ENCODE measurements around the gene PTTG2. TPM values are rescaled to one million over a fixed set of nuclear protein-coding genes. Genes with fewer than 3 reads are reported as not detected.

The PTTG2 gene
- total RNA-seq, 1 donor from 2014 or later: 1.1 TPM

DNA sequence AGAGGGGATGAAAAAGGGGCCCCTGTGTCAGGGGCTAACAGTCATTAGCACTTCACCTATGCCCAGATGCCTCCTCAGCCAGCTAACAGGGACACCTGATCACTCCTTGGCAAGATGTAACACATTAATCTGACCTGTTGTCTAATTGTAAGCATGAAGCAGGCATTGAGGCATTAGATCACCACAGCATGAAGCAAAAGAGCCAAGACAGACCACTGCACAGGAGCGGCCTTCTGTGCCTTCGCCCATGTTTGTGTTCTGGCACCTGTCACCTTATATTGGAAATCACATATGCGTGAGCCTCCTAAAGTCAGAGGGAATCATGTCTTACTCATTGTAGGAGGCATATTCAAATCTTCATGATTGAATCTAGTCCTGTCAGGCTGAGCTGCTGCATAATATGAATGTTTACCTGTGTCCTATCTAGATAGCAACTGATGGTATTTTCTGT is 48.4 kb downstream of the PTTG2 start:
- DNase-seq (ENCODE audit: low spot score): no peak

GRCh38 chr4:38009421-38009820 is 49.2 kb downstream of the PTTG2 start:
- DNase-seq (ENCODE audit: low spot score): no peak

DNA sequence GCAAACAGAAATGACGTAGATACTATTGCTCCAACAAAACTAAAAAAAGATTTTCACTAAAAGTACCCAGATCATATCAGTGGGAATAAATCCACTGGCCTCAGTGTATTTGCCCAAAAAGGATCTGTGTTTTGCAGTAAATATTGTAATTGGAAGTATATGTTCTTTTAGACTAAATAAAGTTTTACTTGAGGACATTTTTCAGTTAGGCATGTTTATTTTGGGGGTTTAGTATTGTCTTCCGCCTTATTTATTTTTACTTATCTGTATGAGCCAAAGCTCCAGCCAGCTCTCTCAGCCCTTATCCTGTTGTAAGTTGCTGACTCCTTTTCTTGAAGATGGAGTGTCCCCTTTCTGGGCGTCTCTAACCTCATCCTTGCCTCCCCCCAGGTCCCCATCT is 49.8 kb downstream of the PTTG2 start:
- no peak for DNase-seq (ENCODE audit: low spot score)

Other genes with a start within 250 kb of the PTTG2 start
- gene PGM2, start 133.7 kb upstream of the PTTG2 start, total RNA-seq: 37.3 TPM
- gene TBC1D1, start 69.3 kb upstream of the PTTG2 start, total RNA-seq: 159 TPM

All from mucosa of gallbladder (tissue), 1 donor.